Keratinocyte (primary cell): Measurements from ENCODE around the gene PRR33. TPM values are rescaled to one million over a fixed set of nuclear protein-coding genes. Genes with fewer than 3 reads are reported as not detected.

Experiments
- DNase-seq: peaks from one replicate; pipeline ENCODE4 v3.0.0-alpha.2; 2011; ENCODE audit warnings: low read depth, missing footprints, low spot score
- FAIRE-seq: peaks from 2 replicates; lab custom pipeline; 2011; peaks lifted over from hg19 to GRCh38; lab: Jason Lieb, UNC
- H2AFZ ChIP-seq: 2 replicates; pipeline ENCODE4 v1.6.0; 2012; ENCODE audit warnings: low read length, control low read depth, inconsistent platforms; ENCODE audit not compliant: control insufficient read depth
- H3K27ac ChIP-seq: 2 replicates; pipeline ENCODE4 v1.5.1; 2011; ENCODE audit warnings: low read length; ENCODE audit not compliant: control insufficient read depth, insufficient read depth
- H3K27me3 ChIP-seq: 3 replicates; pipeline ENCODE4 v1.6.0; 2011; ENCODE audit warnings: low read length; ENCODE audit not compliant: control insufficient read depth, insufficient read depth; ENCODE audit errors: extremely low read depth
- H3K36me3 ChIP-seq, 2 experiments: 2 replicates in 1 of 2; 3 replicates in 1 of 2; pipeline ENCODE4 v1.5.1; 2011; ENCODE audit warnings: low read length in 2 of 2, mild to moderate bottlenecking in 1 of 2; ENCODE audit not compliant: control insufficient read depth in 2 of 2, insufficient read depth in 2 of 2; ENCODE audit errors: extremely low read depth in 1 of 2
- H3K4me1 ChIP-seq: 3 replicates; pipeline ENCODE4 v1.5.1; 2011; ENCODE audit warnings: low read length; ENCODE audit not compliant: control insufficient read depth, insufficient read depth; ENCODE audit errors: extremely low read depth
- H3K4me2 ChIP-seq: 3 replicates; pipeline ENCODE4 v1.6.0; 2011; ENCODE audit warnings: low read depth, low read length; ENCODE audit not compliant: control insufficient read depth, insufficient read depth; ENCODE audit errors: extremely low read depth
- H3K4me3 ChIP-seq, 3 experiments: fragments of 200-600 bp in 1 of 3; sonication (generic) in 1 of 3; 2 replicates in 2 of 3; 3 replicates in 1 of 3; pipeline ENCODE4 v1.5.1; 2011 to 2016; ENCODE audit warnings: low read length in 3 of 3, mild to moderate bottlenecking in 3 of 3, control low read depth in 2 of 3, inconsistent platforms in 1 of 3, low read depth in 1 of 3, mixed read lengths in 1 of 3, mixed run types in 1 of 3, moderate library complexity in 1 of 3; ENCODE audit not compliant: control insufficient read depth in 2 of 3, insufficient read depth in 2 of 3; ENCODE audit errors: extremely low read depth in 1 of 3
- H3K79me2 ChIP-seq: 2 replicates; pipeline ENCODE4 v1.6.0; 2012; ENCODE audit warnings: low read length; ENCODE audit not compliant: control insufficient read depth, insufficient read depth
- H3K9ac ChIP-seq: 3 replicates; pipeline ENCODE4 v1.6.0; 2011; ENCODE audit warnings: low read length; ENCODE audit not compliant: control insufficient read depth, insufficient read depth; ENCODE audit errors: extremely low read depth
- H3K9me1 ChIP-seq: 3 replicates; pipeline ENCODE4 v1.6.0; 2011; ENCODE audit warnings: low read length; ENCODE audit not compliant: control insufficient read depth, insufficient read depth; ENCODE audit errors: extremely low read depth
- H3K9me3 ChIP-seq: 2 replicates; pipeline ENCODE4 v1.5.1; 2012; ENCODE audit warnings: low read depth, low read length; ENCODE audit not compliant: control insufficient read depth
- H4K20me1 ChIP-seq: 3 replicates; pipeline ENCODE4 v1.6.0; 2011; ENCODE audit warnings: low read length; ENCODE audit not compliant: control insufficient read depth, insufficient read depth; ENCODE audit errors: extremely low read depth
- EZH2 ChIP-seq: IDR thresholded peaks from one replicate; pipeline ENCODE4 v1.6.1; 2012; ENCODE audit warnings: inconsistent platforms, mild to moderate bottlenecking, low read length, moderate library complexity
- dilution Hi-C: fragments of 300-500 bp; cut with MboI; formaldehyde crosslinking; loops from one replicate; pipeline ENCODE4 v1.7.0; 2020; ENCODE audit warnings: low sequenced_read_pairs; ENCODE audit not compliant: extremely low pct_ligation_motif_present
- polyA plus RNA-seq, 5 experiments: library from polyadenylated mRNA; depleted of rRNA in 3 of 5; stranded (reverse) in 3 of 5; stranded (forward) in 1 of 5; unstranded in 1 of 5; fragments of >200 nt; gene quantifications; 1 replicate in 1 of 5; 2 replicates in 3 of 5; 3 replicates in 1 of 5; pipeline versions ENCODE4 v1.2.1 to v1.2.3, GENCODE V29; 2011 to 2012; ENCODE audit warnings: missing spikeins in 2 of 5, low read depth in 1 of 5, low replicate concordance in 1 of 5
- TF ChIP-seq, protein P1 (sequence below), 3 experiments: IDR thresholded peaks in 1 of 3; conservative IDR thresholded peaks in 1 of 3; optimal IDR thresholded peaks in 1 of 3; 2 replicates in 2 of 3; 3 replicates in 1 of 3; pipeline versions ENCODE3 to v1.5.1; 2011; ENCODE audit warnings: low read length in 3 of 3, mild to moderate bottlenecking in 3 of 3, moderate library complexity in 2 of 3, control low read depth in 1 of 3, inconsistent platforms in 1 of 3; ENCODE audit not compliant: insufficient read depth in 2 of 3; ENCODE audit errors: extremely low read depth in 1 of 3

Gene PRR33
- polyA plus RNA-seq, 1 donor (not counting 4 experiments of a cell fraction or from before 2014, with no cell fraction given) = not detected

DNA sequence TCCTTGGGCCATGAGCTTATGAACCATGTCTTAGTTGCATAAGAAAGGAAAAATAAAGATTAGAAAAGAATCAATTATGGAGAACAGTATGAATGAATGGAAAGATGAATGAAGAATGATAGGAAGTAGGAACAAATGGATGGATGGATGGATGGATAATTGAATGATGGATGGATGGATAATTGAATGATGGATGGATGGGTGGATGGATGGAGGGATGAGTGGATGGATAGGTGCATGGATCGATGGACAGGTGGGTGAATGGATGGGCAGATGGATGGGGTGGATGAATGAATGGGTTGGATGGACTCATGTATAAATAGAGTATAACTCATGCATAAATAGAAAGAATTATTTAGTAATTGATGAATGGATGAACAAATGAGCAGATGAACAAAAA is 31.6 kb downstream of the PRR33 start:
- H3K79me2 ChIP-seq = no peaks in the 10 kb centered on the region
- dilution Hi-C loops = no loop called here
- no peak overlapping the region for H3K9ac ChIP-seq
- DNase-seq = no peak
- peaks cover 10% of the 10 kb centered on the region for H3K4me1 ChIP-seq
- FAIRE-seq = no peak
- H3K4me3 ChIP-seq = no peak overlapping the region
- no peak overlapping the region for H3K4me2 ChIP-seq
- no peak overlapping the region for H3K27ac ChIP-seq
- H3K27me3 ChIP-seq = no peaks in the 10 kb centered on the region
- H3K36me3 ChIP-seq = no peaks in the 10 kb centered on the region
- no peaks in the 10 kb centered on the region for H4K20me1 ChIP-seq
- TF ChIP-seq, protein P1, sequence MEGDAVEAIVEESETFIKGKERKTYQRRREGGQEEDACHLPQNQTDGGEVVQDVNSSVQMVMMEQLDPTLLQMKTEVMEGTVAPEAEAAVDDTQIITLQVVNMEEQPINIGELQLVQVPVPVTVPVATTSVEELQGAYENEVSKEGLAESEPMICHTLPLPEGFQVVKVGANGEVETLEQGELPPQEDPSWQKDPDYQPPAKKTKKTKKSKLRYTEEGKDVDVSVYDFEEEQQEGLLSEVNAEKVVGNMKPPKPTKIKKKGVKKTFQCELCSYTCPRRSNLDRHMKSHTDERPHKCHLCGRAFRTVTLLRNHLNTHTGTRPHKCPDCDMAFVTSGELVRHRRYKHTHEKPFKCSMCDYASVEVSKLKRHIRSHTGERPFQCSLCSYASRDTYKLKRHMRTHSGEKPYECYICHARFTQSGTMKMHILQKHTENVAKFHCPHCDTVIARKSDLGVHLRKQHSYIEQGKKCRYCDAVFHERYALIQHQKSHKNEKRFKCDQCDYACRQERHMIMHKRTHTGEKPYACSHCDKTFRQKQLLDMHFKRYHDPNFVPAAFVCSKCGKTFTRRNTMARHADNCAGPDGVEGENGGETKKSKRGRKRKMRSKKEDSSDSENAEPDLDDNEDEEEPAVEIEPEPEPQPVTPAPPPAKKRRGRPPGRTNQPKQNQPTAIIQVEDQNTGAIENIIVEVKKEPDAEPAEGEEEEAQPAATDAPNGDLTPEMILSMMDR (optimal IDR thresholded peaks at IDR 0.05 in 1 of 3, IDR thresholded peaks at IDR 0.05 in 1 of 3, conservative IDR thresholded peaks at IDR 0.05 in 1 of 3; ENCODE audit: extremely low read depth in 1 of 3, insufficient read depth in 2 of 3, low read length in 3 of 3) = no peak
- no peak for TF ChIP-seq EZH2
- H2AFZ ChIP-seq = no peak overlapping the region
- H3K9me3 ChIP-seq = no peaks in the 10 kb centered on the region
- H3K9me1 ChIP-seq = no peaks in the 10 kb centered on the region

DNA sequence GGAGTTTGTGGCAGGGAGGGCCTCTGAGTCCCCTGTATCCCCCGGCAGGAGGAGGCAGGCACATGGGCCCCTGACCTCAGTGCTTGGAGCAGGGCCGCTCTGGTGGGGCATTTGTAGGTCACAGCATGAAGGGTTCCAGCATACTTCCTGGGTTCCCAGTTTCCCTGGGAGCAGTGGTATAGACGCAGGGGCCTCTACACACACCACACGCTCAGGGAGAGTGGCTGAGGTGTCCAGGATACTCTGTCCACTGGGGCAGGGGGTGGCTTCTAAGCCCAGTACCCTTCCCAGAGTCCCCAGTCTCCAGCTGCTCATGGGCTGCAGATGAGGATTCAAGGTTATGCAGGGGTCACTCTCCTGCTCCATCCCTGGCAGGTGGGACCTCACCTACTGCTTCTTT is 32.7 kb downstream of the PRR33 start:
- H3K4me3 ChIP-seq = no peak overlapping the region
- no peaks in the 10 kb centered on the region for H3K9me1 ChIP-seq
- FAIRE-seq = no peak
- DNase-seq = no peak
- no peaks in the 10 kb centered on the region for H3K9me3 ChIP-seq
- peaks cover 9% of the 10 kb centered on the region for H3K4me1 ChIP-seq
- H3K9ac ChIP-seq = no peak overlapping the region
- dilution Hi-C loops = no loop called here
- H4K20me1 ChIP-seq = no peaks in the 10 kb centered on the region
- H3K4me2 ChIP-seq = no peak overlapping the region
- H3K27ac ChIP-seq = no peak overlapping the region
- H3K36me3 ChIP-seq = no peaks in the 10 kb centered on the region
- TF ChIP-seq, protein P1 (optimal IDR thresholded peaks at IDR 0.05 in 1 of 3, IDR thresholded peaks at IDR 0.05 in 1 of 3, conservative IDR thresholded peaks at IDR 0.05 in 1 of 3; ENCODE audit: extremely low read depth in 1 of 3, insufficient read depth in 2 of 3, low read length in 3 of 3) = no peak
- TF ChIP-seq EZH2 = no peak
- no peaks in the 10 kb centered on the region for H3K27me3 ChIP-seq
- no peak overlapping the region for H2AFZ ChIP-seq
- H3K79me2 ChIP-seq = no peaks in the 10 kb centered on the region
